ENCODE results near the gene TMEM179. TPM values are rescaled to one million over a fixed set of nuclear protein-coding genes. Genes with fewer than 3 reads are reported as not detected.

The TMEM179 gene
- total and polyA plus RNA-seq, 2 of the 8 experiments (the other 6 are each of a cell fraction or from before 2014, with no cell fraction given), result 2.9 to 4.0 TPM

- Histone ChIP-seq H4K91ac (replicated peaks; ENCODE audit: insufficient read length, low read length) (peak overlapping the region; percentile 30), H3K14ac (ENCODE audit: insufficient read length) (no peak overlapping the region), H2BK15ac (ENCODE audit: low read length) (no peak overlapping the region), H3K4me2 (ENCODE audit: insufficient read depth in 1 of 2, low read depth in 2 of 2, low read length in 2 of 2) (no peak overlapping the region), H2AFZ (ENCODE audit: low read length) (no peak overlapping the region), H3K79me1 (ENCODE audit: low read depth, low read length) (no peaks in the 10 kb centered on the region), H3K9ac (replicated peaks in 1 of 4; ENCODE audit: extremely low read depth in 1 of 4, low read depth in 3 of 4, low read length in 3 of 4) (no peak overlapping the region), H3K79me2 (ENCODE audit: control insufficient read depth in 1 of 2, insufficient read depth in 2 of 2, low read length in 2 of 2) (no peaks in the 10 kb centered on the region), H2BK5ac (ENCODE audit: low read depth, low read length) (no peak overlapping the region), H3K23ac (ENCODE audit: insufficient read length) (no peak overlapping the region), H4K5ac (ENCODE audit: insufficient read length, low read depth, low read length) (no peak overlapping the region), H3K4ac (replicated peaks; ENCODE audit: insufficient read length, low read depth, low read length) (no peak overlapping the region), H3K4me3 (ENCODE audit: extremely low read depth in 1 of 4, insufficient read depth in 2 of 4, low read depth in 3 of 4, low read length in 4 of 4) (no peak overlapping the region), H3K27me3 (replicated peaks in 1 of 4; ENCODE audit: control insufficient read depth in 3 of 4, extremely low read depth in 1 of 4, insufficient read depth in 3 of 4, low read length in 3 of 4) (no peaks in the 10 kb centered on the region; a peak in 2 of 7 replicates), H4K20me1 (replicated peaks in 1 of 2; ENCODE audit: control insufficient read depth in 1 of 2, insufficient read depth in 2 of 2, low read length in 2 of 2) (peaks cover 0 to 3% of the 10 kb centered on the region in 2 experiments), H3K23me2 (ENCODE audit: low read depth, low read length) (no peaks in the 10 kb centered on the region), H2BK120ac (replicated peaks; ENCODE audit: low read depth, low read length) (no peak overlapping the region), H3K27ac (ENCODE audit: low read depth, low read length) (no peak overlapping the region), H3K36me3 (ENCODE audit: control insufficient read depth in 2 of 4, insufficient read depth in 4 of 4, low read length in 3 of 4) (no peaks in the 10 kb centered on the region), H2AK5ac (ENCODE audit: low read depth, low read length) (no peak overlapping the region), H3K4me1 (replicated peaks in 1 of 4; ENCODE audit: control insufficient read depth in 3 of 4, insufficient read depth in 4 of 4, low read length in 3 of 4) (peaks cover 0 to 6% (median under 1%) of the 10 kb centered on the region in 4 experiments; a peak in 2 of 7 replicates), H3K56ac (replicated peaks; ENCODE audit: insufficient read length, low read depth, low read length) (no peak overlapping the region), H3K18ac (ENCODE audit: extremely low read depth, low read length) (no peak overlapping the region; the same call in 1 of the 2 replicates), H2BK12ac (ENCODE audit: low read depth, low read length) (no peak overlapping the region), H4K8ac (ENCODE audit: extremely low read depth, insufficient read depth, low read length) (no peak overlapping the region), H2BK20ac (ENCODE audit: low read length) (no peak overlapping the region), H3K9me3 (ENCODE audit: insufficient read depth in 2 of 2, low read depth in 1 of 2, low read length in 1 of 2) (no peaks in the 10 kb centered on the region)
- WGBS, 2 experiments (ENCODE audit: extremely low coverage in 1 of 2, insufficient coverage in 1 of 2, insufficient read length in 1 of 2, insufficient replicate concordance in 2 of 2, low coverage in 1 of 2, low lambda C conversion rate in 2 of 2, missing lambda C conversion rate in 1 of 2), result 91% methylated on average over 15 of the region's 15 CpGs; no CpG with 5 or more reads in 1 of the 2 experiments
- FAIRE-seq, result no peak
- CTCF ChIA-PET (ENCODE audit: partially characterized antibody), result interaction anchor here (0.9 to 1.0 kb wide), 2 partner anchors 50 to 373 kb away, joined by 3 read pairs; no protein-coding TSS in a partner anchor
- POLR2A ChIA-PET (ENCODE audit: partially characterized antibody), result no interaction called here
- no peak for DNase-seq (ENCODE audit: low read depth in 1 of 2, low spot score in 2 of 2)
- no peak for TF ChIP-seq TAF7 (optimal IDR thresholded peaks at IDR 0.05; ENCODE audit: borderline replicate concordance, low read depth, low read length)
Measured at GRCh38 chr14:104559028-104559803, 45.4 kb downstream of the TMEM179 start.

All from H1 (cell line).